ENCODE measurements around the gene UVSSA. TPM values are rescaled to one million over a fixed set of nuclear protein-coding genes. Genes with fewer than 3 reads are reported as not detected.
A peak's percentile ranks its signal among the peaks of the same experiment; 100 is the strongest.
"Not testable (repeated sequence)": the region's sequence is repeated elsewhere in the genome, so short reads cannot be mapped to it uniquely, and the experiment has no call there.

The UVSSA gene
- total RNA-seq, 1 donor from 2014 or later: 22.1 TPM

GRCh38 chr4:1333256-1333655 is 13.8 kb upstream of the UVSSA start:
- TF ChIP-seq, protein P1, sequence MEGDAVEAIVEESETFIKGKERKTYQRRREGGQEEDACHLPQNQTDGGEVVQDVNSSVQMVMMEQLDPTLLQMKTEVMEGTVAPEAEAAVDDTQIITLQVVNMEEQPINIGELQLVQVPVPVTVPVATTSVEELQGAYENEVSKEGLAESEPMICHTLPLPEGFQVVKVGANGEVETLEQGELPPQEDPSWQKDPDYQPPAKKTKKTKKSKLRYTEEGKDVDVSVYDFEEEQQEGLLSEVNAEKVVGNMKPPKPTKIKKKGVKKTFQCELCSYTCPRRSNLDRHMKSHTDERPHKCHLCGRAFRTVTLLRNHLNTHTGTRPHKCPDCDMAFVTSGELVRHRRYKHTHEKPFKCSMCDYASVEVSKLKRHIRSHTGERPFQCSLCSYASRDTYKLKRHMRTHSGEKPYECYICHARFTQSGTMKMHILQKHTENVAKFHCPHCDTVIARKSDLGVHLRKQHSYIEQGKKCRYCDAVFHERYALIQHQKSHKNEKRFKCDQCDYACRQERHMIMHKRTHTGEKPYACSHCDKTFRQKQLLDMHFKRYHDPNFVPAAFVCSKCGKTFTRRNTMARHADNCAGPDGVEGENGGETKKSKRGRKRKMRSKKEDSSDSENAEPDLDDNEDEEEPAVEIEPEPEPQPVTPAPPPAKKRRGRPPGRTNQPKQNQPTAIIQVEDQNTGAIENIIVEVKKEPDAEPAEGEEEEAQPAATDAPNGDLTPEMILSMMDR (IDR thresholded peaks at IDR 0.05; ENCODE audit: unreplicated experiment): no peak
- Mint-ChIP-seq H3K4me3 (ENCODE audit: unreplicated experiment) (no peak overlapping the region), H3K27me3 (ENCODE audit: unreplicated experiment) (peaks cover 18% of the 10 kb centered on the region), H3K4me1 (ENCODE audit: unreplicated experiment) (peaks cover 10% of the 10 kb centered on the region), H3K36me3 (ENCODE audit: low read depth, unreplicated experiment) (peaks cover 42% of the 10 kb centered on the region), H3K27ac (ENCODE audit: unreplicated experiment) (no peak overlapping the region), H3K9me3 (ENCODE audit: unreplicated experiment) (no peaks in the 10 kb centered on the region)
- DNase-seq (ENCODE audit: low spot score): no peak

DNA sequence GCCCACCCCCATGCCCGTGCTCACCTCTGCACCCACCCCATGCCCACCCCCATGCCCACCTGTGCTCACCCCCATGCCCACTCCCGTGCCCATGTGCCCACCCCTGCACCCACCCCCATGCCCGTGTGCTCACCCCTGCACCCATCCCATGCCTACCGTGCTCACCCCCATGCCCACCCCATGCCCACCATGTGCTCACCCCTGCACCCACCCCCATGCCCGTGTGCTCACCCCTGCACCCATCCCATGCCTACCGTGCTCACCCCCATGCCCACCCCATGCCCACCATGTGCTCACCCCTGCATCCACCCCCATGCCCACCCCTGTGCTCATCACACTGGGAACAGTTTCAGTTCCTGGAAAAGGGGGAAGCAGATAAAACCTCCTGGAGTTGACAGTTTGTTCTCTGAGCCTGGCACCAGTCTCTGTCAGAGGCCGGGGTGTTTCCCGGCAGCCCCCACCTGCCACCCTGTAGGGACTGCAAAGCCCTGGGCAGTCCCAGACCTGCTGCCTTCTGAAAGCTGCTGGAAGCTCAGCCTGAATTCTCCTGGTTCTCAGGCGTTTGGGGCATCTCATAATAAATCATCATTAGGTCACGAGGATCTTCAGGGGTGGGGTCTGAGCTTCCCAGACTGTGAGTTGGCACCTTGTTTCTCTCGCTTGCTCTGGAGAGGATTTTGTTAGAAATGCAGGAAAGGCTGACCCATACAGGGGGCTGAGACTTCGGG is 13.0 kb upstream of the UVSSA start:
- not testable (repeated sequence) for DNase-seq (ENCODE audit: low spot score); H3K4me3 Mint-ChIP-seq (ENCODE audit: unreplicated experiment); H3K4me1 Mint-ChIP-seq (ENCODE audit: unreplicated experiment); H3K9me3 Mint-ChIP-seq (ENCODE audit: unreplicated experiment); H3K27ac Mint-ChIP-seq (ENCODE audit: unreplicated experiment)
- Mint-ChIP-seq H3K27me3 (ENCODE audit: unreplicated experiment) (peaks cover 18% of the 10 kb centered on the region), H3K36me3 (ENCODE audit: low read depth, unreplicated experiment) (peaks cover 45% of the 10 kb centered on the region)

GRCh38 chr4:1334579-1334895 is 12.5 kb upstream of the UVSSA start:
- no peak for DNase-seq (ENCODE audit: low spot score)
- Mint-ChIP-seq H3K36me3 (ENCODE audit: low read depth, unreplicated experiment) (peaks cover 50% of the 10 kb centered on the region), H3K4me3 (ENCODE audit: unreplicated experiment) (no peak overlapping the region), H3K4me1 (ENCODE audit: unreplicated experiment) (peaks cover 10% of the 10 kb centered on the region), H3K9me3 (ENCODE audit: unreplicated experiment) (no peaks in the 10 kb centered on the region), H3K27ac (ENCODE audit: unreplicated experiment) (no peak overlapping the region), H3K27me3 (ENCODE audit: unreplicated experiment) (peaks cover 18% of the 10 kb centered on the region)
- TF ChIP-seq, protein P1 (IDR thresholded peaks at IDR 0.05; ENCODE audit: unreplicated experiment): no peak

DNA sequence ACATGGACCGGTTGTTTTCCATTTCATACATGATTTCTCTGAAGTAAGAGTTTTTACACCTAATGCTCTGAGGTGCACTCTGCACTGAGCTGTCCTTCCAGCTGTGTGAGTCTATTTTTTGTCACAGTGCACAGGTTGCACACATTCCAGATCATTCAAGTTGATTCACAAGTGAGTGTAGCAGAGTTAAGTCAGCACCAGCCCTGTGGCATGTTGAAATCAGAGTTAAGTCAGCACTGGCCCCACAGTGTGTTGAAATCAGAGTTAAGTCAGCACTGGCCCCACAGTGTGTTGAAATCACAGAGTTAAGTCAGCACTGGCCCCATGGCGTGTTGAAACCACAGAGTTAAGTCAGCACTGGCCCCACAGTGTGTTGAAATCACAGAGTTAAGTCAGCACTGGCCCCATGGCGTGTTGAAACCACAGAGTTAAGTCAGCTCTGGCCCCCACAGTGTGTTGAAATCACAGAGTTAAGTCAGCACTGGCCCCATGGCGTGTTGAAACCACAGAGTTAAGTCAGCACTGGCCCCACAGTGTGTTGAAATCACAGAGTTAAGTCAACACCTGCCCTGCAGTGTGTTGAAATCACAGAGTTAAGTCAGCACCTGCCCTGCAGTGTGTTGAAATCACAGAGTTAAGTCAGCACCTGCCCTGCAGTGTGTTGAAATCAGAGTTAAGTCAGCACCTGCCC is 11.7 kb upstream of the UVSSA start:
- Mint-ChIP-seq H3K4me3 (ENCODE audit: unreplicated experiment) (peak overlapping the region; percentile 64), H3K36me3 (ENCODE audit: low read depth, unreplicated experiment) (peaks cover 46% of the 10 kb centered on the region), H3K27me3 (ENCODE audit: unreplicated experiment) (peaks cover 17% of the 10 kb centered on the region)
- H3K4me1 Mint-ChIP-seq (ENCODE audit: unreplicated experiment); DNase-seq (ENCODE audit: low spot score); H3K9me3 Mint-ChIP-seq (ENCODE audit: unreplicated experiment); H3K27ac Mint-ChIP-seq (ENCODE audit: unreplicated experiment): not testable (repeated sequence)

GRCh38 chr4:1336088-1336491 is 10.9 kb upstream of the UVSSA start:
- Mint-ChIP-seq H3K36me3 (ENCODE audit: low read depth, unreplicated experiment) (peaks cover 42% of the 10 kb centered on the region), H3K27ac (ENCODE audit: unreplicated experiment) (no peak overlapping the region), H3K4me3 (ENCODE audit: unreplicated experiment) (peak overlapping the region; percentile 47), H3K9me3 (ENCODE audit: unreplicated experiment) (no peaks in the 10 kb centered on the region), H3K4me1 (ENCODE audit: unreplicated experiment) (peaks cover 7% of the 10 kb centered on the region), H3K27me3 (ENCODE audit: unreplicated experiment) (peaks cover 11% of the 10 kb centered on the region)
- TF ChIP-seq, protein P1 (IDR thresholded peaks at IDR 0.05; ENCODE audit: unreplicated experiment): no peak
- no peak for DNase-seq (ENCODE audit: low spot score)

GRCh38 chr4:1337376-1337831 is 9.6 kb upstream of the UVSSA start:
- peak overlapping the region; percentile 84 for H3K4me3 Mint-ChIP-seq (ENCODE audit: unreplicated experiment)
- H3K27ac Mint-ChIP-seq (ENCODE audit: unreplicated experiment): no peak overlapping the region
- TF ChIP-seq, protein P1 (IDR thresholded peaks at IDR 0.05; ENCODE audit: unreplicated experiment): no peak
- peaks cover 15% of the 10 kb centered on the region for H3K27me3 Mint-ChIP-seq (ENCODE audit: unreplicated experiment)
- DNase-seq (ENCODE audit: low spot score): no peak
- H3K36me3 Mint-ChIP-seq (ENCODE audit: low read depth, unreplicated experiment): peaks cover 42% of the 10 kb centered on the region
- peaks cover 7% of the 10 kb centered on the region for H3K4me1 Mint-ChIP-seq (ENCODE audit: unreplicated experiment)
- H3K9me3 Mint-ChIP-seq (ENCODE audit: unreplicated experiment): no peaks in the 10 kb centered on the region

Data from endothelial cell (in vitro differentiated cells).